PC-3 (cell line): ENCODE results near the gene NR1H4. TPM values are rescaled to one million over a fixed set of nuclear protein-coding genes. Genes with fewer than 3 reads are reported as not detected.
"Not testable (repeated sequence)": the region's sequence is repeated elsewhere in the genome, so short reads cannot be mapped to it uniquely, and the experiment has no call there.

Experiments
- ATAC-seq: fragments of 200-7000 bp; cut with Tn5 transposase; 2 replicates; pipeline ENCODE4 v1.9.1; 2020; ENCODE audit warnings: mild to moderate bottlenecking, moderate library complexity
- Bru-seq: library from RNA; stranded (reverse); fragments of 400-500 nt; gene quantifications from one replicate; lab custom pipeline; 2021; lab: Mats Ljungman, UMichigan
- BruChase-seq, 2 experiments: library from RNA; stranded (reverse); fragments of 400-500 nt; gene quantifications; one replicate each; lab custom pipeline; 2021; lab: Mats Ljungman, UMichigan
- BruUV-seq: library from RNA; stranded (reverse); fragments of 400-500 nt; replicated peaks from 2 replicates; lab custom pipeline; 2021; lab: Mats Ljungman, UMichigan
- CTCF ChIA-PET: fragments of 300-600 bp; sonication (Branson Sonifier 250); formaldehyde crosslinking; loops from one replicate; lab custom pipeline; 2022; ENCODE audit warnings: antibody characterized with exemption; lab: Charles Lee
- POLR2A ChIA-PET: fragments of 300-600 bp; sonication (Branson Sonifier 250); formaldehyde crosslinking; loops from one replicate; lab custom pipeline; 2022; ENCODE audit warnings: antibody characterized with exemption; ENCODE audit not compliant: unreplicated experiment; lab: Charles Lee
- DNase-seq: peaks from one replicate; pipeline ENCODE4 v3.0.0-alpha.2; 2015
- H2AFZ ChIP-seq: fragments of 300-600 bp; sonication (generic); 2 replicates; pipeline ENCODE4 v1.6.0; 2016; ENCODE audit warnings: antibody characterized with exemption, low read length
- H3F3A ChIP-seq: fragments of 300-600 bp; sonication (generic); one replicate; pipeline ENCODE4 v1.6.0; 2017; ENCODE audit warnings: antibody characterized with exemption, low read length, control low read depth, mild to moderate bottlenecking; ENCODE audit not compliant: unreplicated experiment
- H3K27ac ChIP-seq: fragments of 300-600 bp; sonication (generic); 2 replicates; pipeline ENCODE4 v1.5.1; 2016; ENCODE audit warnings: mild to moderate bottlenecking, low read length
- H3K27me3 ChIP-seq: fragments of 300-600 bp; sonication (generic); 2 replicates; pipeline ENCODE4 v1.6.1; 2016; ENCODE audit warnings: low read length, mixed read lengths
- H3K36me3 ChIP-seq: fragments of 300-600 bp; sonication (generic); 2 replicates; pipeline ENCODE4 v1.6.1; 2016; ENCODE audit warnings: low read depth, mixed run types, low read length, mixed read lengths
- H3K4me1 ChIP-seq: fragments of 300-600 bp; sonication (generic); 2 replicates; pipeline ENCODE4 v1.5.1; 2016; ENCODE audit warnings: low read length; ENCODE audit not compliant: insufficient read depth
- H3K4me2 ChIP-seq: fragments of 300-600 bp; sonication (generic); 2 replicates; pipeline ENCODE4 v1.6.0; 2016; ENCODE audit warnings: low read length
- H3K4me3 ChIP-seq: fragments of 300-600 bp; sonication (generic); 2 replicates; pipeline ENCODE4 v1.5.1; 2016; ENCODE audit warnings: mild to moderate bottlenecking, low read length, mixed read lengths
- H3K79me2 ChIP-seq: fragments of 300-600 bp; sonication (generic); 2 replicates; pipeline ENCODE4 v1.6.1; 2017; ENCODE audit warnings: low read length, mixed read lengths
- H3K9ac ChIP-seq: fragments of 300-600 bp; sonication (generic); 2 replicates; pipeline ENCODE4 v1.6.0; 2016; ENCODE audit warnings: mild to moderate bottlenecking, low read length
- H3K9me2 ChIP-seq: fragments of 300-600 bp; sonication (generic); replicated peaks from 2 replicates; pipeline ENCODE4 v1.6.1; 2016; ENCODE audit warnings: mixed run types, low read length, mixed read lengths
- H3K9me3 ChIP-seq: fragments of 300-600 bp; sonication (generic); 2 replicates; pipeline ENCODE4 v1.6.1; 2016; ENCODE audit warnings: low read length, mixed read lengths
- H4K20me1 ChIP-seq: fragments of 300-600 bp; sonication (generic); 2 replicates; pipeline ENCODE4 v1.6.1; 2016; ENCODE audit warnings: low read length, mixed read lengths
- CTCF ChIP-seq: fragments of 300-600 bp; sonication (generic); conservative IDR thresholded peaks from 2 replicates; pipeline ENCODE4 v1.5.1; 2017; ENCODE audit warnings: antibody characterized with exemption, low read depth, mild to moderate bottlenecking, low read length
- EZH2 ChIP-seq: fragments of 300-600 bp; sonication (generic); IDR thresholded peaks from one replicate; pipeline ENCODE4 v1.6.1; 2017; ENCODE audit warnings: antibody characterized with exemption, mild to moderate bottlenecking, low read length; ENCODE audit not compliant: unreplicated experiment
- EZH2phosphoT487 ChIP-seq: fragments of 300-600 bp; sonication (generic); IDR thresholded peaks from 2 replicates; pipeline ENCODE4 v1.6.1; 2018; ENCODE audit warnings: mild to moderate bottlenecking, antibody characterized with exemption, low read length, borderline replicate concordance
- intact Hi-C: fragments of 100-400 bp; cut with micrococcal nuclease; formaldehyde crosslinking; loops from 2 replicates; pipeline ENCODE4 v1.9.0; 2023
- long read RNA-seq: library from polyadenylated mRNA; unstranded; transcript quantifications from one replicate; pipeline ENCODE4 v2.0.0, GENCODE V29; 2021; ENCODE audit not compliant: unreplicated experiment
- total RNA-seq: library from RNA; depleted of rRNA; stranded (reverse); fragments of >200 nt; gene quantifications from 2 replicates; pipeline ENCODE4 v1.2.3, GENCODE V29; 2014; rRNA removed

The NR1H4 gene
- total RNA-seq (not detected in 2 replicates), Bru-seq, nascent RNA (percentile 3 among the genes with signal in this experiment), BruChase-seq, experiment 1, labeled RNA remaining after a 6-hour chase (percentile 3 among the genes with signal in this experiment), BruChase-seq, experiment 2, labeled RNA remaining after a 2-hour chase (percentile 4 among the genes with signal in this experiment)
- long read RNA-seq, result 0 reads

GRCh38 chr12:100473716-100474150 lies at the start of gene NR1H4:
TSS of gene NR1H4 (plus strand) at chr12:100473866. CDS start at chr12:100493324, 19,458 bp downstream.
- ATAC-seq (no peak), DNase-seq (no peak)
- no peak within 1 kb of the TSS for H3K4me3 ChIP-seq
- no peaks in the 10 kb centered on the region for H4K20me1 ChIP-seq
- TF ChIP-seq EZH2 (no peak), CTCF (no peak), EZH2phosphoT487 (no peak)
- no peak within 1 kb of the TSS for H2AFZ ChIP-seq
- H3K79me2 ChIP-seq, result no peaks in the 10 kb centered on the region
- no peaks in the 10 kb centered on the region for H3K4me1 ChIP-seq
- BruUV-seq, result no TSS peak
- peaks cover 84% of the 10 kb centered on the region for H3K27me3 ChIP-seq
- H3K9me2 ChIP-seq, result no peaks in the 10 kb centered on the region
- no peak within 1 kb of the TSS for H3K9ac ChIP-seq
- no peaks in the 10 kb centered on the region for H3K9me3 ChIP-seq
- no peaks in the 10 kb centered on the region for H3F3A ChIP-seq
- no peaks in the 10 kb centered on the region for H3K36me3 ChIP-seq
- intact Hi-C loops, result no loop called here
- H3K4me2 ChIP-seq, result no peak within 1 kb of the TSS
- ChIA-PET CTCF (no interaction called here), POLR2A (no interaction called here)
- H3K27ac ChIP-seq, result no peak within 1 kb of the TSS

- Histone ChIP-seq H3K9me3 (0 out of 2 replicates have a peak, but pooled peaks cover 4% of the 10 kb centered on the region), H3K36me3 (no peaks in the 10 kb centered on the region), H3K4me3 (no peak overlapping the region), H3K27ac (no peak overlapping the region), H3K9ac (no peak overlapping the region), H3K4me1 (peaks cover 8% of the 10 kb centered on the region), H3K27me3 (no peaks in the 10 kb centered on the region), H3K79me2 (no peaks in the 10 kb centered on the region), H3K4me2 (no peak overlapping the region), H3F3A (no peaks in the 10 kb centered on the region), H2AFZ (no peak overlapping the region), H4K20me1 (no peaks in the 10 kb centered on the region), H3K9me2 (no peaks in the 10 kb centered on the region)
- intact Hi-C loops, result no loop called here
- POLR2A ChIA-PET, result interaction anchor here (0.6 kb wide), 1 partner anchor 1121 kb away, joined by 3 read pairs; no protein-coding TSS in a partner anchor
- no peak for TF ChIP-seq EZH2phosphoT487
- no peak for TF ChIP-seq CTCF
- TF ChIP-seq EZH2, result no peak
- CTCF ChIA-PET, result no interaction called here
- no peak for ATAC-seq
- no TSS peak for BruUV-seq
- DNase-seq, result no peak
These were observed 47.5 kb upstream of the NR1H4 start for GRCh38 chr12:100426145-100426544.

GRCh38 chr12:100427078-100427477 lies 46.6 kb upstream of the NR1H4 start:
- TF ChIP-seq EZH2, result no peak
- no peak for TF ChIP-seq CTCF
- TF ChIP-seq EZH2phosphoT487, result no peak
- intact Hi-C loops, result no loop called here
- Histone ChIP-seq H2AFZ (no peak overlapping the region), H3K9me2 (no peaks in the 10 kb centered on the region), H3F3A (no peaks in the 10 kb centered on the region), H3K4me3 (no peak overlapping the region), H3K36me3 (no peaks in the 10 kb centered on the region), H3K9ac (no peak overlapping the region), H3K4me1 (peaks cover 8% of the 10 kb centered on the region), H3K79me2 (no peaks in the 10 kb centered on the region), H3K27ac (no peak overlapping the region), H3K4me2 (no peak overlapping the region), H3K9me3 (0 out of 2 replicates have a peak, but pooled peaks cover 4% of the 10 kb centered on the region), H3K27me3 (no peaks in the 10 kb centered on the region), H4K20me1 (no peaks in the 10 kb centered on the region)
- POLR2A ChIA-PET, result interaction anchor here (0.6 kb wide), 1 partner anchor 49 kb away, joined by 3 read pairs; no protein-coding TSS in a partner anchor
- CTCF ChIA-PET, result interaction anchor here (0.5 kb wide), 1 partner anchor 16 kb away, joined by 3 read pairs; no protein-coding TSS in a partner anchor
- DNase-seq (peak; percentile 81), ATAC-seq (peak; percentile 98)
- no TSS peak for BruUV-seq

- H3K4me1 ChIP-seq, H3K27me3 ChIP-seq, H3K9ac ChIP-seq, H4K20me1 ChIP-seq, POLR2A ChIA-PET, CTCF ChIA-PET, H3F3A ChIP-seq, H3K79me2 ChIP-seq, BruUV-seq, H3K9me2 ChIP-seq, H3K4me2 ChIP-seq, H2AFZ ChIP-seq, H3K4me3 ChIP-seq, H3K9me3 ChIP-seq, intact Hi-C loops, ATAC-seq, H3K27ac ChIP-seq, H3K36me3 ChIP-seq, DNase-seq: not testable (repeated sequence)
These were observed 43.4 kb upstream of the NR1H4 start for GRCh38 chr12:100430251-100430650.
